ENCODE data around the gene RPS6KA2.
"Not testable (repeated sequence)": the region's sequence is repeated elsewhere in the genome, so short reads cannot be mapped to it uniquely, and the experiment has no call there.

The RPS6KA2 gene

GRCh38 chr6:166635013-166635970 lies 8.2 kb upstream of the RPS6KA2 start:
- DNase-seq (ENCODE audit: low spot score): no peak

- not testable (repeated sequence) for DNase-seq (ENCODE audit: low spot score)
These were observed 7.5 kb upstream of the RPS6KA2 start for GRCh38 chr6:166634581-166634980.

GRCh38 chr6:166633732-166634535 lies 6.9 kb upstream of the RPS6KA2 start:
- no peak for DNase-seq (ENCODE audit: low spot score)

GRCh38 chr6:166632731-166633130 lies 5.7 kb upstream of the RPS6KA2 start:
- no peak for DNase-seq (ENCODE audit: low spot score)

DNA sequence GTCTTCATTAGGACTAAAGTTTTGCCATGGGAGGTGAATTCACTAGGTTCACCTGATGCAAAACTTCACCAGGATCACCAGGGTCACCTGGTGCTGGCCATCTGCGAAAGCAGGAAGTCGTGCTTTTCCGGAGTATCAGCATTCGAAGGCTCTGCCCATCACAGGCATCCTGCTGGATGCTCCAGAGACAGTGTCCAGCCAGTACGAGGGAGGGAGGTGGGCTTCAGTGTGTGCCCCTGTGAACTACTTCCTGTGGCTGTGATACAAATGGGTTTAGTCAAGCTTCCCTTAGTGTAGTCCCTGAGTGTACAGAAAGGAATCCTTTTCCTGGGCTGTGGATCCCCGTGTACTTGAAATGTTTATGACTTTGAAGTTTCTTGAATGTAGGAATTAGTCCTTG lies 3.4 kb upstream of the RPS6KA2 start:
- no peak for DNase-seq (ENCODE audit: low spot score)

- DNase-seq (ENCODE audit: low spot score): no peak
These were observed 2.6 kb upstream of the RPS6KA2 start for GRCh38 chr6:166629628-166630027.

- DNase-seq (ENCODE audit: low spot score): peak; percentile 23
These were observed 1.1 kb upstream of the RPS6KA2 start for GRCh38 chr6:166627875-166628801.

GRCh38 chr6:166626177-166627032 lies 646 bp downstream of the RPS6KA2 start:
- no peak for DNase-seq (ENCODE audit: low spot score)

DNA sequence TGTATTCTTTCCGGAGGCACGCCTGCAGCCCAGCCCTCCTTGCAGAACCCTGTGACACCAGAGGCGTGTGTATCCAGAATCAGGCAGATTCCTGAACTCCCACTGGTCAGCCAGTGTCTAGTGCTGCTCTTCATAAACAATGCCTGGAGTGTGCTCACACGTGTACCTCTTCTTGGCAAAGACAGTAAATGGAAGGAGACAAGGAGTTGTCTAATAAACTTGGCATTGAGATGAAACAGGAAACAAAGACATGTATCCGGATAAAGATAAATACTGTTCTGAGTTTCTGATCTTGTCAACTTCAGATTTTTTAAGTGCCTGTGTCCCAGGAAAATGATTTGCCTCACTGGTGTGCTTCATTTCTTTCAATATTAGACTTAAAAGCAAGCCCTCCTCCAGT lies 1.7 kb downstream of the RPS6KA2 start:
- DNase-seq (ENCODE audit: low spot score): no peak

- no peak for DNase-seq (ENCODE audit: low spot score)
These were observed 2.8 kb downstream of the RPS6KA2 start for GRCh38 chr6:166624275-166624674.

- no peak for DNase-seq (ENCODE audit: low spot score)
These were observed 3.7 kb downstream of the RPS6KA2 start for GRCh38 chr6:166623318-166623717.

- no peak for DNase-seq (ENCODE audit: low spot score)
These were observed 5.9 kb downstream of the RPS6KA2 start for GRCh38 chr6:166621114-166621540.

DNA sequence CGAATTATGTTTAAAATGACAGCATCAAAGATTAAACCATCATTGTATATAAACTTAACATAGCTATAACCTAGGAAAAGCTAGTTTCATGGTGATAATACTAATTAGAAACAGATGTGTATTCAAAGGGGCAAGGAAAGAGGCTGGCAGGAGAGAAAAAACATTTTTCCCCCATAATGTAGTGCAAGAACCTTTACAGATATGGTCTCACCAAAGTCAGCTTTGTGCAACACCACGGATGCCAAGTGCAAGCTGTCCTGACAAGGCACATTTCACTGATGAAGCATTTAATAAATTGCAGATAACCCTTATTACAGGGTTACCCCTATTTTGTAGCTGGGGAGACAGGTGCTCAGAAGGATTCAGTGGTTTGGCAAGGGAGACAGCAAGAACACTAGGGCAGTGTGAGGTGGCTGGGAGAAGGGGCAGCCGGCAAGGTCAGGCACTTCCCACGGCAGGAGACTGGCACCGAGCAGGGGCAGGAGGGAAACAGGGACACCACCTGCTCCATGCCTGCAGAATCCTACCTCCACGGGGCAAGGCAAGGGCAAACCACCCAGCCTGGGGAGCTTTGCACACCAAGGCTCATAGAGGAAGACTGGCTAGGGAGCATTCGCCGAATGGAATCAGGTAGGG lies 6.5 kb downstream of the RPS6KA2 start:
- no peak for DNase-seq (ENCODE audit: low spot score)

DNA sequence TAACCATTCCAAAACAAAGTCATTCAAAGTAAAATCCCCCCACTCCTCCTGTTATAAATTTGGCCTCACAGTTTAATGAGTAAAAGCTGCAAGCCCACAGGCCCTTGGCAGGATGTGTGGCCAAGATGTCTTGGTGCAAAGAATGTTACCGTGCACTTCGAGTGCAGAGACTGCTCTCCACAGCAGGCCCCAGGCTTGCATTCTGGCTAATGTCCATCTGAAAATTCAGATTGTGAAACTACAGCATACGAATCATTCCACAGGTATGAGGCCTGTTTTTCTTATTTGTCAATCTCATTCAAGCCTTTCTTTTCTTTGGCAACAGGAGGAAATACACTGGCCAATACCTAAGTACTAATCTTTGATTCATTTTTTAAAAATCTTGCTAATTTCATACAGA lies 7.1 kb downstream of the RPS6KA2 start:
- no peak for DNase-seq (ENCODE audit: low spot score)

GRCh38 chr6:166618866-166619761 lies 7.9 kb downstream of the RPS6KA2 start:
- no peak for DNase-seq (ENCODE audit: low spot score)

- no peak for DNase-seq (ENCODE audit: low spot score)
These were observed 8.8 kb downstream of the RPS6KA2 start for GRCh38 chr6:166618251-166618650.

DNA sequence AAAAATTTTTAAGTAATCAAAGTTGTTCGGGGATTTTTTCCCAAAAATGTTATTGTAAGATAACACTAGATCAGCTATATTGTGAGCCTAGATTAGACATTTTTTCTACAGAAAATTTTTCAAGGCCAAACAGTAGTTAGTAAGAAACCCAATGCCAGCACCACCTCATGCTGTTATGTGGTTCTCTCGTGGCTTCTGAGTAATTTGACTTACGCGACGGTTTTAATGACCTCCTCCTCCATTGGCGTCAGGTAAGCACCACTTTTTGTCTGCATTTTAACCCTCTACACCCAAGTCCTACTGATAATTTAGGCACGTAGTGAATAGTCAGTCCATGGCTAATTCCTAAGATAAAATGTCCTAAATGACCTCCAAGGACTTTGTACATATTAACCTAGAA lies 9.7 kb downstream of the RPS6KA2 start:
- no peak for DNase-seq (ENCODE audit: low spot score)

GRCh38 chr6:166616261-166617238 lies 10.5 kb downstream of the RPS6KA2 start:
- no peak for DNase-seq (ENCODE audit: low spot score)
